T-cell (primary cell): ENCODE measurements around the gene DCLRE1A. TPM values are rescaled to one million over a fixed set of nuclear protein-coding genes. Genes with fewer than 3 reads are reported as not detected.

Experiments used
- ATAC-seq, 4 experiments: fragments of 200-7000 bp in 3 of 4; fragments of 150-1000 bp in 1 of 4; cut with Tn5 transposase; replicated peaks in 1 of 4; 1 replicate in 3 of 4; 2 replicates in 1 of 4; pipeline ENCODE4 v1.10.0; 2021; ENCODE audit warnings: moderate library complexity in 3 of 4, mild to moderate bottlenecking in 2 of 4, moderate number of reproducible peaks in 1 of 4
- CTCF ChIA-PET, 2 donors: fragments of 300-600 bp; sonication (Branson Sonifier 250); formaldehyde crosslinking; loops; one replicate each; lab custom pipeline; 2022; ENCODE audit warnings: antibody characterized with exemption in 2 of 2; lab: Charles Lee
- POLR2A ChIA-PET, 2 donors: fragments of 300-600 bp; sonication (Branson Sonifier 250); formaldehyde crosslinking; loops; one replicate each; lab custom pipeline; 2022; ENCODE audit warnings: antibody characterized with exemption in 2 of 2; lab: Charles Lee
- DNase-seq, 35 experiments: peaks; one replicate each; pipeline versions ENCODE4 v3.0.0 to v3.0.0-alpha.2; 2013 to 2023
- H3K27ac ChIP-seq: one replicate; pipeline ENCODE4 v1.5.1; 2013; ENCODE audit warnings: low read length
- H3K27me3 ChIP-seq, 2 experiments: replicated peaks in 1 of 2; 1 replicate in 1 of 2; 2 replicates in 1 of 2; pipeline versions ENCODE4 v1.6.1 to v1.7.0; 2013; ENCODE audit warnings: low read length in 1 of 2, mixed read lengths in 1 of 2; ENCODE audit not compliant: control insufficient read depth in 2 of 2, insufficient read depth in 2 of 2; ENCODE audit errors: extremely low read depth in 1 of 2
- H3K36me3 ChIP-seq, 2 donors: 1 replicate in 1 of 2; 2 replicates in 1 of 2; pipeline versions ENCODE4 v1.6.1 to v1.7.0; 2013; ENCODE audit warnings: low read length in 1 of 2; ENCODE audit not compliant: control insufficient read depth in 2 of 2, insufficient read depth in 1 of 2; ENCODE audit errors: extremely low read depth in 1 of 2
- H3K4me1 ChIP-seq, 2 experiments: 1 replicate in 1 of 2; 2 replicates in 1 of 2; pipeline versions ENCODE4 v1.6.1 to v1.7.0; 2013; ENCODE audit warnings: low read length in 2 of 2, mixed read lengths in 1 of 2; ENCODE audit not compliant: insufficient read depth in 2 of 2, control insufficient read depth in 1 of 2; ENCODE audit errors: extremely low read depth in 1 of 2
- H3K4me3 ChIP-seq, 2 donors: 1 replicate in 1 of 2; 2 replicates in 1 of 2; pipeline versions ENCODE4 v1.5.1 to v1.7.0; 2013; ENCODE audit warnings: mild to moderate bottlenecking in 2 of 2, low read length in 1 of 2, moderate library complexity in 1 of 2; ENCODE audit not compliant: control insufficient read depth in 1 of 2; ENCODE audit errors: extremely low read depth in 1 of 2
- H3K9me3 ChIP-seq: 2 replicates; pipeline ENCODE4 v1.7.0; 2013
- H3K27ac Mint-ChIP-seq, 2 donors: one replicate each; pipeline ENCODE4 v1.8.0; 2020 to 2021; ENCODE audit warnings: mild to moderate bottlenecking in 2 of 2, mixed read lengths in 2 of 2
- H3K27me3 Mint-ChIP-seq, 2 donors: one replicate each; pipeline ENCODE4 v1.8.0; 2021 to 2022; ENCODE audit warnings: mixed read lengths in 2 of 2
- H3K36me3 Mint-ChIP-seq: one replicate; pipeline ENCODE4 v1.8.0; 2021; ENCODE audit warnings: mixed read lengths
- H3K4me1 Mint-ChIP-seq, 3 donors: one replicate each; pipeline ENCODE4 v1.8.0; 2020 to 2022; ENCODE audit warnings: mixed read lengths in 3 of 3, mild to moderate bottlenecking in 1 of 3
- H3K4me3 Mint-ChIP-seq, 3 donors: one replicate each; pipeline ENCODE4 v1.8.0; 2020 to 2022; ENCODE audit warnings: mild to moderate bottlenecking in 3 of 3, mixed read lengths in 3 of 3, moderate library complexity in 3 of 3
- H3K9me3 Mint-ChIP-seq, 3 donors: one replicate each; pipeline ENCODE4 v1.8.0; 2020 to 2022; ENCODE audit warnings: mixed read lengths in 3 of 3
- WGBS: methylation state at CpG from one replicate; pipeline ENCODE4 v1.1.5; 2013; ENCODE audit warnings: missing lambda C conversion rate; ENCODE audit not compliant: insufficient coverage; 5-methylcytosine and 5-hydroxymethylcytosine counted together
- total RNA-seq, 35 experiments: library from RNA in 6 of 35; stranded (reverse) in 6 of 35; fragments of 120-200 nt in 1 of 35; gene quantifications; one replicate each; pipeline versions ENCODE4 v1.2.1 to v1.2.4 and lab custom pipeline; 2013 to 2026

The DCLRE1A gene
- total RNA-seq, 5 donors from 2014 or later (not counting 1 experiment from before 2014, with no cell fraction given), result 2.5 to 4.8 (median 3.9) TPM

DNA sequence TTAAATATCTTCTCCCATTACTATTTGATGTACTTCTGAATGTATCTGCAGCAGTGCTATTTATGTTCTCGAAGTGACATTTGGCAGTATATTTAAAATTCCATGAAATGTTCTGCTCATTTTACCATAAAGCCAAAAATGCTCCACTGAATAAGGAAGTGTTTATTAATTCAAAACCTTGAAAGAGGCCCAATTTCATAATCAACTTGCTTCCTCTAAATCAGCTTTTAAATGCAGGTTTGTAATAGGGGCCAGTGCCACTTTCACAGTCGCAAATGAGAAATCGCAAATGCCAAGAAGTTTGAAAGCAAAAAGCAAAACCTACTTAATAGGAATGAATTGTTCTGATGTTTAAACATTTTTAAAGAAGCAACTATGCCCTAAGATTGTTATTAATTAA is 12.0 kb upstream of the DCLRE1A start:
- H3K27ac ChIP-seq, result no peak overlapping the region
- no CpG with 5 or more reads among the region's 3 CpGs for WGBS
- H3K36me3 Mint-ChIP-seq, result peaks cover 55% of the 10 kb centered on the region
- H3K27me3 Mint-ChIP-seq, result no peaks in the 10 kb centered on the region
- H3K4me3 ChIP-seq, result no peak overlapping the region
- DNase-seq (no peak), ATAC-seq (no peak)
- H3K27me3 ChIP-seq, result no peaks in the 10 kb centered on the region
- peaks cover 2% of the 10 kb centered on the region for H3K9me3 ChIP-seq
- H3K4me3 Mint-ChIP-seq, result no peak overlapping the region
- H3K4me1 Mint-ChIP-seq, result peaks cover 11 to 22% (median 22%) of the 10 kb centered on the region in 3 donors
- H3K4me1 ChIP-seq, result no peaks in the 10 kb centered on the region
- no peak overlapping the region for H3K27ac Mint-ChIP-seq
- ChIA-PET CTCF (no interaction called here), POLR2A (no interaction called here)
- H3K36me3 ChIP-seq, result peaks cover 0 to 6% of the 10 kb centered on the region in 2 donors
- H3K9me3 Mint-ChIP-seq, result peaks cover 3 to 6% (median 3%) of the 10 kb centered on the region in 3 donors

DNA sequence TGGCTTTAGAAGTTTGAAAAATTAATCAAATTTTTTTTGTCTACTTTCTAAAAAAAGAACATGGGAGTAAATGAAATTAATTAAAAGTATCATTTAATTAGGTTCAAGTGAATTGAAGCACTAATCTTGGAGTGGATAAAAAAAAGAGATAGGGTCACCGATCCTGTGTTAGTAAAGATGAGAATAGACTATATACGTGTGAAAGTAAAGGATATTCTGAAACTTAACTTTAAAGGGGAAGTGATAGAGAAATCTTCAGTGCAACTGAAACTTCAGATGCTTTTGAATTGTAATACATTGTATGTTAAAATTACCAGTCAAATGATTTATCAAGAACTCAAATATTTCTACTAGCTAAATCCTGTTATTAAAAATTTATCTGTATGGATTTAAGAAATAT is 5.4 kb upstream of the DCLRE1A start:
- DNase-seq (no peak), ATAC-seq (no peak)
- peaks cover 2% of the 10 kb centered on the region for H3K9me3 ChIP-seq
- Mint-ChIP-seq H3K36me3 (peaks cover 49% of the 10 kb centered on the region), H3K9me3 (peaks cover 5 to 8% (median 6%) of the 10 kb centered on the region in 3 donors), H3K4me1 (peaks cover 26 to 40% (median 33%) of the 10 kb centered on the region in 3 donors), H3K27me3 (no peaks in the 10 kb centered on the region), H3K4me3 (no peak overlapping the region), H3K27ac (no peak overlapping the region)
- H3K27me3 ChIP-seq, result no peaks in the 10 kb centered on the region
- POLR2A ChIA-PET, result interaction anchor here in 1 of 2 donors (0.6 kb wide), 2 partner anchors 25 to 309 kb away, joined by 3 to 8 read pairs; no protein-coding TSS in a partner anchor
- H3K4me3 ChIP-seq, result no peak overlapping the region
- H3K4me1 ChIP-seq, result peaks cover 6 to 13% of the 10 kb centered on the region in 2 experiments
- H3K36me3 ChIP-seq, result peaks cover 0 to 24% of the 10 kb centered on the region in 2 donors
- CTCF ChIA-PET, result no interaction called here
- no peak overlapping the region for H3K27ac ChIP-seq
- WGBS, result 57% methylated on average over 1 of the region's 2 CpGs

DNA sequence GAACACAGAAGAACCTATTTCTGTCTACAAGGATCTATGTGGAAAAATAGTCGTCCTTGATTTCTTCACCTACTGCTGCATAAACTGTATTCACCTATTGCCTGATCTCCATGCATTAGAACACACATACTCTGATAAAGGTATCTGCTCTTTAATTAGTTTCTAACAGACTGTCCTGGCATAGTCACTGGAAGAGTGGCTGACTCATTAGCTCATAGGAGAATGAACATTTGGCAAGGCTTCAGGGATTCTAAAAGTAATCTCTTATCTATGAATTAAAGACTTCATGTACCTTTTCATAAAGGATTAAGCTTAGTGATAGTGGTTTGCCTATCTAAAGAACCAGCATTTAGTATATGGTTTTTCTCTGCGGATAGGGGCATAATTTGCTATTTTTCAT is 4.7 kb upstream of the DCLRE1A start:
- peaks cover 42% of the 10 kb centered on the region for H3K36me3 Mint-ChIP-seq
- Histone ChIP-seq H3K4me3 (no peak overlapping the region), H3K9me3 (peaks cover 2% of the 10 kb centered on the region), H3K27ac (no peak overlapping the region), H3K4me1 (peaks cover 9 to 17% of the 10 kb centered on the region in 2 experiments), H3K27me3 (no peaks in the 10 kb centered on the region), H3K36me3 (peaks cover 0 to 24% of the 10 kb centered on the region in 2 donors)
- DNase-seq (no peak), ATAC-seq (no peak)
- H3K9me3 Mint-ChIP-seq, result peaks cover 5 to 8% (median 6%) of the 10 kb centered on the region in 3 donors
- CTCF ChIA-PET, result no interaction called here
- POLR2A ChIA-PET, result interaction anchor here in 1 of 2 donors (0.5 to 0.7 kb wide), 3 partner anchors 29 to 481 kb away, joined by 3 to 6 read pairs (median 5); no protein-coding TSS in a partner anchor
- H3K27me3 Mint-ChIP-seq, result no peaks in the 10 kb centered on the region
- no peak overlapping the region for H3K4me3 Mint-ChIP-seq
- no peak overlapping the region for H3K27ac Mint-ChIP-seq
- no CpG with 5 or more reads among the region's 2 CpGs for WGBS
- peaks cover 29 to 43% (median 40%) of the 10 kb centered on the region in 3 donors for H3K4me1 Mint-ChIP-seq

DNA sequence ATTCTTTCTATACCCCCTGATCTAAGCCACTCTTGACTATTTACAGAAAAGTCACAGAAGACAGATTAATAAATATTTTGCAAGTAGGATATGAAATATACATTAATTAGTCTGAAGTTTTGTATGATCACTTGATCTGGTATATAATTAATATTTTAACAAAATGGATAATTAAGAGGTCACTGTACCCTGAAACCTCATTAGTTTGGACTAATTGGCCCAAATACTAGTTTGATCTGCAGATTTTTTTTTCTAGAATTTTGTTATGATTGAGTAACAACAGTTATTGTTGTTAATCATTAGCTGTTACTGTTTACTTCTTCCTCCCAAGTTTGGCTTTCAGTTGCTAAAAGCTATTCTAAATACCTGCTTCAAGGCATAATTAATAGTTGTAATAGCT is 3.3 kb upstream of the DCLRE1A start:
- H3K27ac ChIP-seq, result no peak overlapping the region
- H3K27me3 Mint-ChIP-seq, result no peaks in the 10 kb centered on the region
- no peaks in the 10 kb centered on the region for H3K27me3 ChIP-seq
- H3K4me1 ChIP-seq, result peaks cover 13 to 18% of the 10 kb centered on the region in 2 experiments
- peaks cover 2% of the 10 kb centered on the region for H3K9me3 ChIP-seq
- no peak overlapping the region for H3K4me3 Mint-ChIP-seq
- H3K27ac Mint-ChIP-seq, result no peak overlapping the region
- CTCF ChIA-PET, result interaction anchor here in 1 of 2 donors (0.7 kb wide), 1 partner anchor 169 kb away, joined by 3 read pairs; no protein-coding TSS in a partner anchor
- peaks cover 30% of the 10 kb centered on the region for H3K36me3 Mint-ChIP-seq
- peaks cover 0 to 24% of the 10 kb centered on the region in 2 donors for H3K36me3 ChIP-seq
- no peak for ATAC-seq
- H3K4me1 Mint-ChIP-seq, result peaks cover 42 to 56% (median 48%) of the 10 kb centered on the region in 3 donors
- no peak overlapping the region for H3K4me3 ChIP-seq
- POLR2A ChIA-PET, result interaction anchor here in 1 of 2 donors (0.6 kb wide), 1 partner anchor 70 kb away, joined by 5 read pairs; no protein-coding TSS in a partner anchor
- H3K9me3 Mint-ChIP-seq, result peaks cover 5 to 8% (median 6%) of the 10 kb centered on the region in 3 donors
- DNase-seq, result no peak

DNA sequence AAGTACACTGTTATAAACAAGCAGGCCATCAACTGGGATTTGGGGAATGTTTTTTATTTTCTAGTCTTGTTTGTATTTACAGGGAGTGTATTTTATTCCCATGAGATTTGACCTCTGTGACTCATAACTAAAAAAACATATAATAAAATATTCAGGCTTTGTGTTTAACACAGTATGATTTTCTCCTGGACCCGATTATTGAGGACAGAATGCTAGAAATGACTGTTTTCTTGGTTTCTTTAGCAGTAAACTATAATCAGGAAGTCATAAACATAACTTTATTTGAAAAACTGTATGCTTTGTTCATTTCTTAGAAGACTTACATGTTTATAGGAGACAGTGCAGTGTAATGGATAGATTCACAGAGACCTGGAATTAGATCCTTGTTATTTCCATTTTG is 2.7 kb upstream of the DCLRE1A start:
- H3K27ac Mint-ChIP-seq, result peak overlapping the region in 1 of 2 donors; percentile 44
- H3K4me3 ChIP-seq, result no peak overlapping the region

DNA sequence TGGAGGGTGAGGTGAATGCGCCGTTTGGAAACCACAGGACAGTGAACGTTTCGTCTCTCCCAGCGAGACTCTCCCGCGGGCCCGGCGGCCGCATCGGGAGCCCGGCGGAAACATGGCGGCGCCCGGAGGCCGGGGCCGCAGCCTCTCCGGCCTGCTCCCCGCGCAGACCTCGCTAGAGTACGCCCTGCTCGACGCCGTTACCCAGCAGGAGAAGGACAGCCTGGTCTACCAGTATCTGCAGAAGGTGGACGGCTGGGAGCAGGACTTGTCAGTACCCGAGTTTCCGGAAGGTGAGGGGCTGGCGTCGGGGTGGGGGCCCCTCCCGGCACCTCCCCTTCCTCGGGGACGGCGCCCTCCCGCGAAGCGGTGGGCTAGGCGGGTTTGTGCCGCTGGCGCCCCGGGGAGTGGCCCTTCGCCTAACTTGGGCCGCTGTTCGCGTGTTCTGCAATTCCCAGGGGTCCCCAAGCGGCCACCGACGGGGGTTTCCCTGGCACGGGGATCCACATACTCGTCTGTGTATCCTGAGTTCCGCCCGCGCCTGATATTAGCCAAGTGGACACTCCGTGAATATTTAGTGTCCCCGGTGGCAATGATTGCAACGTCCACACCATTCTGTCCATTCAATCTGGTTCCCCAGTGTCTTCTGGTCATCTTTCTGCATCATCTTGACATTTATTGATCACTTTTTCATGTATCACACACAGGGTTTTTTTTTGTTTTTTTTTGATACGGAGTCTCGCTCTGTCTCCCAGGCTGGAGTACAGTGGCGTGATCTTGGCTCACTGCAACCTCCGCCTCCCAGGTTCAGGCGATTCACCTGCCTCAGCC is 1.1 kb upstream of the DCLRE1A start:
- H3K4me3 Mint-ChIP-seq, result peak overlapping the region; percentile 95 to 98 (median 96)
- Histone ChIP-seq H3K9me3 (no peaks in the 10 kb centered on the region), H3K4me1 (peaks cover 16 to 25% of the 10 kb centered on the region in 2 experiments), H3K27me3 (no peaks in the 10 kb centered on the region), H3K27ac (peak overlapping the region; percentile 71), H3K4me3 (peak overlapping the region; percentile 85 to 94), H3K36me3 (peaks cover 0 to 11% of the 10 kb centered on the region in 2 donors)
- DNase-seq (peak in 33 of 35 experiments; percentile 6 to 58 (median 25)), ATAC-seq (peak; percentile 58 to 64 (median 63))
- H3K4me1 Mint-ChIP-seq, result peaks cover 48 to 65% (median 56%) of the 10 kb centered on the region in 3 donors
- no peaks in the 10 kb centered on the region for H3K9me3 Mint-ChIP-seq
- CTCF ChIA-PET, result no interaction called here
- WGBS, result 1% methylated on average over 59 of the region's 62 CpGs
- POLR2A ChIA-PET, result no interaction called here
- no peaks in the 10 kb centered on the region for H3K27me3 Mint-ChIP-seq
- H3K36me3 Mint-ChIP-seq, result peaks cover 18% of the 10 kb centered on the region
- peak overlapping the region; percentile 97 to 98 for H3K27ac Mint-ChIP-seq

More for the DNA sequence above, 2.7 kb upstream of the DCLRE1A start:
- no peaks in the 10 kb centered on the region for H3K27me3 ChIP-seq
- Mint-ChIP-seq H3K4me1 (peaks cover 43 to 60% (median 52%) of the 10 kb centered on the region in 3 donors), H3K4me3 (peak overlapping the region; percentile 18 to 98 (median 96)), H3K9me3 (peaks cover 5 to 8% (median 6%) of the 10 kb centered on the region in 3 donors), H3K27me3 (no peaks in the 10 kb centered on the region), H3K36me3 (peaks cover 29% of the 10 kb centered on the region)
- DNase-seq, result no peak
- no peak for ATAC-seq
- POLR2A ChIA-PET, result no interaction called here
- peaks cover 14 to 24% of the 10 kb centered on the region in 2 experiments for H3K4me1 ChIP-seq
- WGBS, result no CpG with 5 or more reads among the region's 1 CpG
- H3K36me3 ChIP-seq, result peaks cover 0 to 24% of the 10 kb centered on the region in 2 donors
- CTCF ChIA-PET, result no interaction called here
- no peak overlapping the region for H3K27ac ChIP-seq
- peaks cover 2% of the 10 kb centered on the region for H3K9me3 ChIP-seq
